HG03432 (cell line): ENCODE data around the gene ABHD8.

Experiments
- ATAC-seq: cut with Tn5 transposase; IDR thresholded peaks from one replicate; pipeline ENCODE4 v1.9.1; 2021; ENCODE audit warnings: mild to moderate bottlenecking, moderate library complexity; ENCODE audit not compliant: unreplicated experiment

Gene ABHD8

GRCh38 chr19:17244618-17245534 is 58.3 kb downstream of the ABHD8 start:
- ATAC-seq, result peak; percentile 18

GRCh38 chr19:17243830-17244617 is 59.2 kb downstream of the ABHD8 start:
- ATAC-seq, result no peak

- ATAC-seq, result no peak
Observed at GRCh38 chr19:17243211-17243829, 59.9 kb downstream of the ABHD8 start.

- no peak for ATAC-seq
Observed at GRCh38 chr19:17242431-17243208, 60.6 kb downstream of the ABHD8 start.
